K562 (cell line): ENCODE results near the gene LAMTOR4. TPM values are rescaled to one million over a fixed set of nuclear protein-coding genes. Genes with fewer than 3 reads are reported as not detected.

ENCODE experiments used
- BCL6 ChIP-seq: fragments of 250-450 bp; sonication (Bioruptor Pico); IDR thresholded peaks from 2 replicates; pipeline ENCODE4 v1.4.0; 2020
- BRF1 ChIP-seq: IDR thresholded peaks from 3 replicates; pipeline ENCODE4 v1.6.1; 2011; ENCODE audit warnings: borderline replicate concordance, mild to moderate bottlenecking; ENCODE audit not compliant: insufficient read length; ENCODE audit errors: extremely low read depth
- CBFB ChIP-seq: sonication (generic); formaldehyde crosslinking; IDR thresholded peaks from 2 replicates; pipeline ENCODE4 v1.4.0; 2020; ENCODE audit warnings: mild to moderate bottlenecking, missing genetic modification reagents
- CHD1 ChIP-seq: fragments of 200-600 bp; sonication (generic); IDR thresholded peaks from one replicate; pipeline ENCODE4 v1.6.1; 2012; ENCODE audit warnings: mild to moderate bottlenecking, moderate library complexity, low read length, inconsistent platforms
- CREB5 ChIP-seq: fragments of 250-450 bp; sonication (Bioruptor Pico); IDR thresholded peaks from 2 replicates; pipeline ENCODE4 v1.5.0; 2020; ENCODE audit warnings: mild to moderate bottlenecking
- E2F1 ChIP-seq: sonication (generic); formaldehyde crosslinking; IDR thresholded peaks from 2 replicates; pipeline ENCODE4 v1.8.1; 2023; ENCODE audit warnings: mild to moderate bottlenecking, missing genetic modification reagents, moderate library complexity
- FOS ChIP-seq: IDR thresholded peaks from 3 replicates; pipeline ENCODE4 v1.6.1; 2011; ENCODE audit not compliant: insufficient read length; ENCODE audit errors: extremely low read depth
- FOXJ2 ChIP-seq: fragments of 200-800 bp; sonication (Bioruptor generic); IDR thresholded peaks from 2 replicates; pipeline ENCODE4 v1.6.1; 2016; ENCODE audit warnings: missing genetic modification characterization, missing compliant biosample characterization
- IFI16 ChIP-seq: fragments of 250-450 bp; sonication (Bioruptor Pico); IDR thresholded peaks from 2 replicates; pipeline ENCODE4 v2.1.2; 2022; ENCODE audit warnings: mild to moderate bottlenecking, inconsistent platforms
- MEIS2 ChIP-seq: fragments of 450-650 bp; IDR thresholded peaks from 2 replicates; pipeline ENCODE4 v1.6.1; 2014; ENCODE audit warnings: mild to moderate bottlenecking; ENCODE audit not compliant: partially characterized antibody
- MTA3 ChIP-seq: fragments of 450-650 bp; formaldehyde crosslinking; IDR thresholded peaks from 2 replicates; pipeline ENCODE4 v1.6.1; 2017; ENCODE audit warnings: mild to moderate bottlenecking, borderline replicate concordance
- POU5F1 ChIP-seq: fragments of 150-350 bp; IDR thresholded peaks from 2 replicates; pipeline ENCODE4 v1.6.1; 2014; ENCODE audit warnings: borderline replicate concordance, low read length, low read depth, mild to moderate bottlenecking; ENCODE audit not compliant: partially characterized antibody
- RBFOX2 ChIP-seq: fragments of 200-400 bp; formaldehyde crosslinking; IDR thresholded peaks from 2 replicates; pipeline ENCODE4 v1.6.1; 2017; ENCODE audit warnings: low read depth, mild to moderate bottlenecking, low read length, moderate library complexity
- RBM25 ChIP-seq: fragments of 200-400 bp; formaldehyde crosslinking; IDR thresholded peaks from 2 replicates; pipeline ENCODE4 v1.6.1; 2018; ENCODE audit warnings: low read length, low read depth, moderate library complexity; ENCODE audit not compliant: severe bottlenecking
- ZC3H4 ChIP-seq: sonication (generic); formaldehyde crosslinking; IDR thresholded peaks from 2 replicates; pipeline ENCODE4 v1.9.0; 2021; ENCODE audit warnings: missing genetic modification reagents, borderline replicate concordance
- ZKSCAN8 ChIP-seq: fragments of 200-800 bp; sonication (Bioruptor generic); IDR thresholded peaks from 2 replicates; pipeline ENCODE4 v1.6.1; 2016; ENCODE audit warnings: missing genetic modification characterization, missing compliant biosample characterization
- ZNF449 ChIP-seq: fragments of 250-450 bp; sonication (Bioruptor Pico); IDR thresholded peaks from 2 replicates; pipeline ENCODE4 v1.8.0; 2022; ENCODE audit warnings: moderate library complexity, mild to moderate bottlenecking, inconsistent platforms
- ZNF584 ChIP-seq: fragments of 200-800 bp; sonication (Bioruptor generic); IDR thresholded peaks from 2 replicates; pipeline ENCODE4 v1.6.1; 2016; ENCODE audit warnings: low read depth, mild to moderate bottlenecking, missing genetic modification characterization, missing compliant biosample characterization
- ZNF699 ChIP-seq: fragments of 250-450 bp; sonication (Bioruptor Pico); IDR thresholded peaks from 2 replicates; pipeline ENCODE4 v1.8.0; 2021; ENCODE audit warnings: mild to moderate bottlenecking, moderate library complexity; ENCODE audit not compliant: insufficient replicate concordance
- polyA plus RNA-seq, 8 experiments: library from polyadenylated mRNA; depleted of rRNA in 4 of 8; stranded (reverse) in 5 of 8; unstranded in 3 of 8; fragments of >200 nt; fragmentation: Nextera tagmentation in 2 of 8; fragmentation: Illumina TruSeq in 1 of 8; extraction: Ambion mirVana in 2 of 8; extraction: Trizol in 1 of 8; gene quantifications; 2 replicates each; pipeline versions ENCODE4 v1.2.1 to v1.2.3, GENCODE V29; 2011 to 2014; ENCODE audit warnings: inconsistent platforms in 1 of 8, missing spikeins in 1 of 8
- total RNA-seq, 7 experiments: library from RNA; depleted of rRNA in 6 of 7; stranded (reverse); fragments of >200 nt in 6 of 7; fragmentation: Illumina TruSeq in 2 of 7; extraction: Trizol in 2 of 7; gene quantifications; 2 replicates each; pipeline versions ENCODE4 v1.2.1 to v1.2.3, GENCODE V29; 2011 to 2021; ENCODE audit warnings: low replicate concordance in 1 of 7
- TF ChIP-seq, protein P1 (sequence below): fragments of 450-650 bp; formaldehyde crosslinking; IDR thresholded peaks from 2 replicates; pipeline ENCODE4 v1.4.0; 2020; ENCODE audit warnings: mild to moderate bottlenecking, moderate library complexity
- TF ChIP-seq, protein P2 (sequence below): sonication (generic); IDR thresholded peaks from 2 replicates; pipeline ENCODE4 v1.6.1; 2016

Gene LAMTOR4
- total and polyA plus RNA-seq, 9 of the 15 experiments (the other 6 are each of a cell fraction or from before 2014, with no cell fraction given), result 79.6 to 314 (median 195) TPM

GRCh38 chr7:100130608-100131453, 17.9 kb upstream of the LAMTOR4 start (continued):
- TF ChIP-seq CHD1, result no peak
- peak; percentile 64 for TF ChIP-seq RBFOX2
- TF ChIP-seq ZKSCAN8 (CRISPR knock-in tag), result no peak
- TF ChIP-seq IFI16 (CRISPR knock-in tag), result no peak
- TF ChIP-seq, protein P1, sequence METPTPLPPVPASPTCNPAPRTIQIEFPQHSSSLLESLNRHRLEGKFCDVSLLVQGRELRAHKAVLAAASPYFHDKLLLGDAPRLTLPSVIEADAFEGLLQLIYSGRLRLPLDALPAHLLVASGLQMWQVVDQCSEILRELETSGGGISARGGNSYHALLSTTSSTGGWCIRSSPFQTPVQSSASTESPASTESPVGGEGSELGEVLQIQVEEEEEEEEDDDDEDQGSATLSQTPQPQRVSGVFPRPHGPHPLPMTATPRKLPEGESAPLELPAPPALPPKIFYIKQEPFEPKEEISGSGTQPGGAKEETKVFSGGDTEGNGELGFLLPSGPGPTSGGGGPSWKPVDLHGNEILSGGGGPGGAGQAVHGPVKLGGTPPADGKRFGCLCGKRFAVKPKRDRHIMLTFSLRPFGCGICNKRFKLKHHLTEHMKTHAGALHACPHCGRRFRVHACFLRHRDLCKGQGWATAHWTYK, result no peak; the same call in 1 of the 2 replicates
- no peak for TF ChIP-seq BRF1
- TF ChIP-seq, protein P2, sequence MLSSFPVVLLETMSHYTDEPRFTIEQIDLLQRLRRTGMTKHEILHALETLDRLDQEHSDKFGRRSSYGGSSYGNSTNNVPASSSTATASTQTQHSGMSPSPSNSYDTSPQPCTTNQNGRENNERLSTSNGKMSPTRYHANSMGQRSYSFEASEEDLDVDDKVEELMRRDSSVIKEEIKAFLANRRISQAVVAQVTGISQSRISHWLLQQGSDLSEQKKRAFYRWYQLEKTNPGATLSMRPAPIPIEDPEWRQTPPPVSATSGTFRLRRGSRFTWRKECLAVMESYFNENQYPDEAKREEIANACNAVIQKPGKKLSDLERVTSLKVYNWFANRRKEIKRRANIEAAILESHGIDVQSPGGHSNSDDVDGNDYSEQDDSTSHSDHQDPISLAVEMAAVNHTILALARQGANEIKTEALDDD, result no peak
- TF ChIP-seq POU5F1, result no peak
- no peak for TF ChIP-seq ZNF699 (CRISPR knock-in tag)
- no peak; the same call in 1 of the 2 replicates for TF ChIP-seq FOXJ2 (tag)
- peak; percentile 14 for TF ChIP-seq RBM25
- no peak for TF ChIP-seq MTA3
- TF ChIP-seq MEIS2, result no peak
- TF ChIP-seq ZC3H4 (CRISPR knock-in tag), result no peak
- TF ChIP-seq CBFB (CRISPR knock-in tag), result no peak
- 0 out of 2 replicates have a peak, but pooled peaks have one; percentile 14 for TF ChIP-seq ZNF449 (CRISPR knock-in tag)
- TF ChIP-seq CREB5 (CRISPR knock-in tag), result no peak
- TF ChIP-seq ZNF584 (CRISPR knock-in tag), result no peak
- no peak for TF ChIP-seq FOS
- no peak for TF ChIP-seq BCL6 (CRISPR knock-in tag)
- 0 out of 2 replicates have a peak, but pooled peaks have one; percentile 45 for TF ChIP-seq E2F1
